ENCODE results near the gene LYPD6. TPM values are rescaled to one million over a fixed set of nuclear protein-coding genes. Genes with fewer than 3 reads are reported as not detected.

The LYPD6 gene
- total and polyA plus RNA-seq, 2 donors (not counting 3 experiments of a cell fraction or from before 2014, with no cell fraction given), result 3.0 to 4.0 TPM

DNA sequence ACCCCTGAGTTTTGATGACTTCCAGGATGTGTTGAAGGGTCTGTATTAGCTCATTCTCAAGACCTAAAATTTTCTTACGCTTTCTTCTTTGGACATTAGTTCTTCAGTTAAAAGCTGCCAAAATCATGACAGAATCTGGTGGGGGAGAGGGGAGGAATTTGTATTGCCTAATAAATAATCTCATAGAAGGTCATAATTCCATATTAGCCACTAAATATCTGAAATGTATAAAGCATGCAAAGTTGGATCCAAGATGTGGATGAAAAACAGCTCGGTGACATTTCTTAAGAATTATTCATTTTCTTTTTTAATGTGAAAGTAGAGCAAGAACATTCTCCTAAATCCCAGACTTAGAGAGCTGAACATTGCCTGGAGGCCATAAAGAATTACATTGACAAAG lies 137.0 kb downstream of the LYPD6 start:
- H3K4me2 ChIP-seq (ENCODE audit: insufficient read depth, low read length), result no peak overlapping the region
- H3K27ac ChIP-seq (ENCODE audit: insufficient read depth, low read depth, low read length), result no peak overlapping the region
- no peaks in the 10 kb centered on the region for H3K9me1 ChIP-seq (replicated peaks; ENCODE audit: control insufficient read depth, extremely low read depth, insufficient read depth, low read length)
- H3K4me3 ChIP-seq (replicated peaks in 1 of 3; ENCODE audit: insufficient read depth in 1 of 3, low read depth in 1 of 3, low read length in 3 of 3), result no peak overlapping the region
- no peak overlapping the region for H3K9ac ChIP-seq (replicated peaks; ENCODE audit: extremely low read depth, insufficient read depth, low read length)
- DNase-seq (ENCODE audit: low read depth, low spot score), result no peak
- no peaks in the 10 kb centered on the region for H3K79me2 ChIP-seq (ENCODE audit: control insufficient read depth, insufficient read depth, low read length)
- no peaks in the 10 kb centered on the region for H4K20me1 ChIP-seq (replicated peaks; ENCODE audit: control insufficient read depth, extremely low read depth, insufficient read depth, low read length)
- H3K9me3 ChIP-seq (replicated peaks; ENCODE audit: control insufficient read depth, insufficient read depth, low read length), result no peaks in the 10 kb centered on the region
- no TSS peak for BruUV-seq (replicated peaks)
- FAIRE-seq, result no peak
- intact Hi-C loops (cut with micrococcal nuclease) (no loop called here), dilution Hi-C loops (cut with MboI; ENCODE audit: extremely low pct_ligation_motif_present, low sequenced_read_pairs) (no loop called here)
- no peak overlapping the region for H2AFZ ChIP-seq (ENCODE audit: low read depth, low read length)
- no peak for TF ChIP-seq MYC (IDR thresholded peaks at IDR 0.05; ENCODE audit: low read depth, low read length)
- TF ChIP-seq JUN (IDR thresholded peaks at IDR 0.05; ENCODE audit: borderline replicate concordance, insufficient read depth, insufficient read length, low read depth), result no peak
- no peak for TF ChIP-seq POLR2A (IDR thresholded peaks at IDR 0.05; ENCODE audit: low read depth, low read length)
- no peak for TF ChIP-seq FOS (IDR thresholded peaks at IDR 0.05; ENCODE audit: borderline replicate concordance, insufficient read depth, low read length)
- no peak for TF ChIP-seq POLR2AphosphoS5 (IDR thresholded peaks at IDR 0.05; ENCODE audit: insufficient read depth, low read depth, low read length)
- TF ChIP-seq GATA2 (IDR thresholded peaks at IDR 0.05; ENCODE audit: insufficient read depth, insufficient read length, low read depth, low read length), result no peak
- TF ChIP-seq, protein P1, sequence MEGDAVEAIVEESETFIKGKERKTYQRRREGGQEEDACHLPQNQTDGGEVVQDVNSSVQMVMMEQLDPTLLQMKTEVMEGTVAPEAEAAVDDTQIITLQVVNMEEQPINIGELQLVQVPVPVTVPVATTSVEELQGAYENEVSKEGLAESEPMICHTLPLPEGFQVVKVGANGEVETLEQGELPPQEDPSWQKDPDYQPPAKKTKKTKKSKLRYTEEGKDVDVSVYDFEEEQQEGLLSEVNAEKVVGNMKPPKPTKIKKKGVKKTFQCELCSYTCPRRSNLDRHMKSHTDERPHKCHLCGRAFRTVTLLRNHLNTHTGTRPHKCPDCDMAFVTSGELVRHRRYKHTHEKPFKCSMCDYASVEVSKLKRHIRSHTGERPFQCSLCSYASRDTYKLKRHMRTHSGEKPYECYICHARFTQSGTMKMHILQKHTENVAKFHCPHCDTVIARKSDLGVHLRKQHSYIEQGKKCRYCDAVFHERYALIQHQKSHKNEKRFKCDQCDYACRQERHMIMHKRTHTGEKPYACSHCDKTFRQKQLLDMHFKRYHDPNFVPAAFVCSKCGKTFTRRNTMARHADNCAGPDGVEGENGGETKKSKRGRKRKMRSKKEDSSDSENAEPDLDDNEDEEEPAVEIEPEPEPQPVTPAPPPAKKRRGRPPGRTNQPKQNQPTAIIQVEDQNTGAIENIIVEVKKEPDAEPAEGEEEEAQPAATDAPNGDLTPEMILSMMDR (IDR thresholded peaks at IDR 0.05; ENCODE audit: extremely low read depth in 1 of 2, insufficient read depth in 1 of 2, low read depth in 1 of 2, low read length in 2 of 2), result no peak
- no peak for TF ChIP-seq EZH2 (IDR thresholded peaks at IDR 0.05; ENCODE audit: borderline replicate concordance, low read depth, low read length, severe bottlenecking)
- ChIA-PET POLR2A (no interaction called here), CTCF (interaction anchor here (1.1 to 1.6 kb wide), 2 partner anchors 15 to 94 kb away, joined by 3 read pairs; no protein-coding TSS in a partner anchor)
- H3K27me3 ChIP-seq (ENCODE audit: control insufficient read depth in 2 of 2, insufficient read depth in 2 of 2, low read length in 2 of 2), result no peaks in the 10 kb centered on the region
- H3K4me1 ChIP-seq (ENCODE audit: control insufficient read depth, extremely low read depth, insufficient read depth, low read length), result no peaks in the 10 kb centered on the region
- H3K36me3 ChIP-seq (ENCODE audit: control insufficient read depth in 2 of 2, extremely low read depth in 1 of 2, insufficient read depth in 2 of 2, low read length in 2 of 2), result no peaks in the 10 kb centered on the region

All from endothelial cell of umbilical vein (primary cell).